ENCODE results near the gene TMEM135. TPM values are rescaled to one million over a fixed set of nuclear protein-coding genes. Genes with fewer than 3 reads are reported as not detected.

Gene TMEM135
- total and polyA plus RNA-seq, 2 donors (not counting 1 experiment from before 2014, with no cell fraction given): 2.7 to 19.5 TPM

DNA sequence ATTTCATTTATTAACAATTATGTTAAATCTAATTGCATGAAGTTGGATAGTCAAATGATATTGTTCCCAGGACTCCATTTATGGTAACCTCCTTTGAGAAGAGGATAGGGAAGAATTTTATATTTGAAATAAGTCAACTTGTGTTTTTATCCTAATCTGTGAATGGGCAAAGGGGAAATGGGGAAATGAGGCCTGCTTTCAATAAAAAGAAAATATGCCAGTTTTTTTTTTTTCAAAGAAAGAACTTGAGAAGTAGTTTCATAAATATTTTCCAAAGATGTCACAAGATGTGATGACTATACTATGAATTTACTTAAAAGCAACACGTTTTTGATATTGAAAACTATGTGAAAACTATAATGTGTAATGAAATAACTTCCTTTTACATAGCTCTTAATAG, 201.8 kb downstream of the TMEM135 start:
- Mint-ChIP-seq H3K4me1 (no peaks in the 10 kb centered on the region), H3K9me3 (ENCODE audit: insufficient read depth) (peaks cover 2% of the 10 kb centered on the region), H3K27ac (no peak overlapping the region), H3K27me3 (no peaks in the 10 kb centered on the region), H3K4me3 (no peak overlapping the region)
- Histone ChIP-seq H2AFZ (ENCODE audit: insufficient read depth, low read depth, low read length, poor library complexity, severe bottlenecking) (no peak overlapping the region), H4K20me1 (ENCODE audit: control insufficient read depth, insufficient read depth, low read length, poor library complexity, severe bottlenecking) (no peaks in the 10 kb centered on the region), H3K4me3 (ENCODE audit: control extremely low read depth in 1 of 5, extremely low read depth in 1 of 5, insufficient read depth in 1 of 5, low read depth in 2 of 5, low read length in 4 of 5) (no peak overlapping the region), H3K4me1 (ENCODE audit: control insufficient read depth in 2 of 2, insufficient read depth in 2 of 2, low read length in 2 of 2) (no peaks in the 10 kb centered on the region), H3K79me2 (ENCODE audit: control insufficient read depth, insufficient read depth, low read length) (no peaks in the 10 kb centered on the region), H3K4me2 (replicated peaks; ENCODE audit: low read depth, low read length, poor library complexity, severe bottlenecking) (no peak overlapping the region), H3K9me3 (ENCODE audit: control extremely low read depth in 1 of 3, control insufficient read depth in 2 of 3, insufficient read depth in 1 of 3, low read length in 2 of 3) (no peaks in the 10 kb centered on the region), H3K36me3 (replicated peaks in 1 of 2; ENCODE audit: control extremely low read depth in 1 of 2, control insufficient read depth in 1 of 2, extremely low read depth in 1 of 2, insufficient read depth in 2 of 2, low read length in 1 of 2) (no peaks in the 10 kb centered on the region), H3K9ac (ENCODE audit: low read length) (no peak overlapping the region), H3K27ac (ENCODE audit: low read length in 2 of 2) (no peak overlapping the region), H3K27me3 (replicated peaks in 1 of 4; ENCODE audit: control extremely low read depth in 1 of 4, control insufficient read depth in 3 of 4, insufficient read depth in 4 of 4, low read length in 3 of 4) (no peaks in the 10 kb centered on the region)
- DNase-seq: no peak
- TF ChIP-seq, protein P1, sequence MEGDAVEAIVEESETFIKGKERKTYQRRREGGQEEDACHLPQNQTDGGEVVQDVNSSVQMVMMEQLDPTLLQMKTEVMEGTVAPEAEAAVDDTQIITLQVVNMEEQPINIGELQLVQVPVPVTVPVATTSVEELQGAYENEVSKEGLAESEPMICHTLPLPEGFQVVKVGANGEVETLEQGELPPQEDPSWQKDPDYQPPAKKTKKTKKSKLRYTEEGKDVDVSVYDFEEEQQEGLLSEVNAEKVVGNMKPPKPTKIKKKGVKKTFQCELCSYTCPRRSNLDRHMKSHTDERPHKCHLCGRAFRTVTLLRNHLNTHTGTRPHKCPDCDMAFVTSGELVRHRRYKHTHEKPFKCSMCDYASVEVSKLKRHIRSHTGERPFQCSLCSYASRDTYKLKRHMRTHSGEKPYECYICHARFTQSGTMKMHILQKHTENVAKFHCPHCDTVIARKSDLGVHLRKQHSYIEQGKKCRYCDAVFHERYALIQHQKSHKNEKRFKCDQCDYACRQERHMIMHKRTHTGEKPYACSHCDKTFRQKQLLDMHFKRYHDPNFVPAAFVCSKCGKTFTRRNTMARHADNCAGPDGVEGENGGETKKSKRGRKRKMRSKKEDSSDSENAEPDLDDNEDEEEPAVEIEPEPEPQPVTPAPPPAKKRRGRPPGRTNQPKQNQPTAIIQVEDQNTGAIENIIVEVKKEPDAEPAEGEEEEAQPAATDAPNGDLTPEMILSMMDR (IDR thresholded peaks at IDR 0.05): no peak
- no peak for TF ChIP-seq EZH2 (IDR thresholded peaks at IDR 0.05; ENCODE audit: borderline replicate concordance, insufficient read depth, low read depth, low read length, poor library complexity, severe bottlenecking)
- POLR2A ChIA-PET: no interaction called here
- CTCF ChIA-PET: no interaction called here
- WGBS (ENCODE audit: insufficient coverage): no CpG with 5 or more reads among the region's 1 CpG
- ATAC-seq (ENCODE audit: low read depth): no peak
- intact Hi-C loops (cut with micrococcal nuclease): no loop called here

DNA sequence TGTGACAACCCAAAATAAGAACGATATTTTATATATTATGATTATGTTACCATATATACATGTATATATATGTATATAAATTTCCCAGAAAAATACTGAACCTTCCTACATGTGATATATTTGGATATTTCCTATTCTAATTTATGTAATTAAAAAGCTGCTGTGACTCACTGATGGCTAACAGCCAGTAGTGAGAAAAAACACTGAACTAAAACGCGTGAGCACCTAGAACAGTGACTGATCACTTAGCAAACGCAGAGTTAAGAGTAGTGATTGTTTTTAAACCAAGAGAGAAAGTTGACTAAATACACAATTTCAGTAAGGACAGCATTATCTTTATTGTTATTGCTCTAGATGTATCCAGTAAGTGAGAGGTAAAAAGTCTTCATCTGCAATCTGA, 213.8 kb downstream of the TMEM135 start:
- Histone ChIP-seq H3K9me3 (ENCODE audit: control extremely low read depth in 1 of 3, control insufficient read depth in 2 of 3, insufficient read depth in 1 of 3, low read length in 2 of 3) (peaks cover 0 to 7% (median 0%) of the 10 kb centered on the region in 3 donors), H4K20me1 (ENCODE audit: control insufficient read depth, insufficient read depth, low read length, poor library complexity, severe bottlenecking) (no peaks in the 10 kb centered on the region), H2AFZ (ENCODE audit: insufficient read depth, low read depth, low read length, poor library complexity, severe bottlenecking) (no peak overlapping the region), H3K4me3 (ENCODE audit: control extremely low read depth in 1 of 5, extremely low read depth in 1 of 5, insufficient read depth in 1 of 5, low read depth in 2 of 5, low read length in 4 of 5) (no peak overlapping the region), H3K4me2 (replicated peaks; ENCODE audit: low read depth, low read length, poor library complexity, severe bottlenecking) (no peak overlapping the region), H3K36me3 (replicated peaks in 1 of 2; ENCODE audit: control extremely low read depth in 1 of 2, control insufficient read depth in 1 of 2, extremely low read depth in 1 of 2, insufficient read depth in 2 of 2, low read length in 1 of 2) (no peaks in the 10 kb centered on the region), H3K79me2 (ENCODE audit: control insufficient read depth, insufficient read depth, low read length) (no peaks in the 10 kb centered on the region), H3K4me1 (ENCODE audit: control insufficient read depth in 2 of 2, insufficient read depth in 2 of 2, low read length in 2 of 2) (peaks cover 0 to 3% of the 10 kb centered on the region in 2 donors), H3K27me3 (replicated peaks in 1 of 4; ENCODE audit: control extremely low read depth in 1 of 4, control insufficient read depth in 3 of 4, insufficient read depth in 4 of 4, low read length in 3 of 4) (no peaks in the 10 kb centered on the region), H3K9ac (ENCODE audit: low read length) (no peak overlapping the region), H3K27ac (ENCODE audit: low read length in 2 of 2) (no peak overlapping the region)
- ChIA-PET CTCF (no interaction called here), POLR2A (no interaction called here)
- Mint-ChIP-seq H3K27ac (no peak overlapping the region), H3K27me3 (no peaks in the 10 kb centered on the region), H3K9me3 (ENCODE audit: insufficient read depth) (no peaks in the 10 kb centered on the region), H3K4me1 (peaks cover 9% of the 10 kb centered on the region), H3K4me3 (no peak overlapping the region)
- ATAC-seq (ENCODE audit: low read depth): no peak
- WGBS (ENCODE audit: insufficient coverage): no CpG with 5 or more reads among the region's 4 CpGs
- DNase-seq: no peak
- intact Hi-C loops (cut with micrococcal nuclease): no loop called here
- no peak for TF ChIP-seq EZH2 (IDR thresholded peaks at IDR 0.05; ENCODE audit: borderline replicate concordance, insufficient read depth, low read depth, low read length, poor library complexity, severe bottlenecking)
- TF ChIP-seq, protein P1 (IDR thresholded peaks at IDR 0.05): no peak
